ENCODE data around the gene SEMA3E. TPM values are rescaled to one million over a fixed set of nuclear protein-coding genes. Genes with fewer than 3 reads are reported as not detected.

SEMA3E gene
- total and polyA plus RNA-seq, 9 of the 15 experiments (the other 6 are each of a cell fraction or from before 2014, with no cell fraction given), result 0.01 to 1.4 (median 0.14) TPM; not detected in 2

- no peak for TF ChIP-seq E4F1 (CRISPR knock-in tag; IDR thresholded peaks at IDR 0.05; ENCODE audit: borderline replicate concordance)
Observed at GRCh38 chr7:83531766-83532165, 117.2 kb downstream of the SEMA3E start (continued).

- no TSS peak for BruUV-seq (replicated peaks)
- no peaks in the 10 kb centered on the region for H3K4me1 ChIP-seq (replicated peaks in 1 of 2; ENCODE audit: control insufficient read depth in 2 of 2, insufficient read depth in 2 of 2, low read length in 2 of 2)
- intact Hi-C loops (cut with micrococcal nuclease) (no loop called here), in situ Hi-C loops (cut with MboI) (no loop called here)
- no peaks in the 10 kb centered on the region for H3K9me1 ChIP-seq (ENCODE audit: control insufficient read depth, insufficient read depth, low read length)
- H3K79me2 ChIP-seq (ENCODE audit: control insufficient read depth, insufficient read depth, low read length), result no peaks in the 10 kb centered on the region
- H3K9me3 ChIP-seq (replicated peaks; ENCODE audit: control insufficient read depth, insufficient read depth, low read depth, low read length), result no peaks in the 10 kb centered on the region
- no peaks in the 10 kb centered on the region for H3K36me3 ChIP-seq (ENCODE audit: control insufficient read depth, insufficient read depth, low read length)
- no peak overlapping the region for H3K4me3 ChIP-seq
- H3K27ac ChIP-seq (ENCODE audit: extremely low read depth, low read depth, low read length), result no peak overlapping the region
- H3K9ac ChIP-seq (ENCODE audit: insufficient read depth in 1 of 2, low read depth in 2 of 2, low read length in 2 of 2), result no peak overlapping the region
- WGBS (ENCODE audit: insufficient coverage, low coverage, missing lambda C conversion rate), result under 1% methylated on average over 3 of the region's 3 CpGs
- no peak for FAIRE-seq
- H4K20me1 ChIP-seq (replicated peaks; ENCODE audit: control insufficient read depth, insufficient read depth, low read length), result no peaks in the 10 kb centered on the region
- no peak overlapping the region for H3K4me2 ChIP-seq (ENCODE audit: insufficient read depth, low read length)
- no peaks in the 10 kb centered on the region for H3K27me3 ChIP-seq (ENCODE audit: control insufficient read depth in 2 of 2, insufficient read depth in 2 of 2, low read length in 2 of 2)
- TF ChIP-seq ZNF316 (IDR thresholded peaks at IDR 0.05) (no peak), DIDO1 (tag; IDR thresholded peaks at IDR 0.05; ENCODE audit: low read depth) (no peak), XRCC3 (IDR thresholded peaks at IDR 0.05) (no peak), FOXP4 (CRISPR knock-in tag; IDR thresholded peaks at IDR 0.05; ENCODE audit: borderline replicate concordance) (no peak), RBM25 (IDR thresholded peaks at IDR 0.05; ENCODE audit: low read depth, low read length, severe bottlenecking) (no peak), KLF10 (CRISPR knock-in tag; IDR thresholded peaks at IDR 0.05) (no peak), RBFOX2 (IDR thresholded peaks at IDR 0.05; ENCODE audit: low read depth, low read length) (no peak), ATF4 (CRISPR knock-in tag; IDR thresholded peaks at IDR 0.05) (no peak)
- ChIA-PET CTCF (ENCODE audit: low intra/inter-chr PET ratio) (no interaction called here), POLR2A (interaction anchor here (0.8 kb wide), 1 partner anchor 687 kb away, joined by 3 read pairs; no protein-coding TSS in a partner anchor)
- DNase-seq (ENCODE audit: extremely low read depth in 1 of 4, low spot score in 3 of 4), result no peak
- no peak overlapping the region for H2AFZ ChIP-seq (ENCODE audit: low read depth, low read length)
- ATAC-seq, result no peak
Observed at GRCh38 chr7:83528925-83529423, 120.0 kb downstream of the SEMA3E start.
